Lower lobe of right lung (tissue), 2 donors: ENCODE data around the gene DYNC1H1. TPM values are rescaled to one million over a fixed set of nuclear protein-coding genes. Genes with fewer than 3 reads are reported as not detected.
A peak's percentile ranks its signal among the peaks of the same experiment; 100 is the strongest.
"Not testable (repeated sequence)": the region's sequence is repeated elsewhere in the genome, so short reads cannot be mapped to it uniquely, and the experiment has no call there.

ENCODE experiments used
- ATAC-seq, 2 donors: fragments of 200-7000 bp; cut with Tn5 transposase; one replicate each; pipeline ENCODE4 v1.9.1; 2020 to 2022; ENCODE audit warnings: mild to moderate bottlenecking in 2 of 2, moderate library complexity in 2 of 2
- DNase-seq: peaks from one replicate; pipeline ENCODE4 v3.0.0-alpha.2; 2020
- H3K27ac ChIP-seq: fragments of 200-600 bp; one replicate; pipeline ENCODE4 v1.8.0; 2022
- H3K27me3 ChIP-seq: fragments of 200-600 bp; one replicate; pipeline ENCODE4 v1.8.0; 2022; ENCODE audit warnings: low read depth
- H3K36me3 ChIP-seq: fragments of 200-600 bp; one replicate; pipeline ENCODE4 v1.8.0; 2022; ENCODE audit warnings: mild to moderate bottlenecking
- H3K4me1 ChIP-seq: fragments of 200-600 bp; one replicate; pipeline ENCODE4 v1.8.0; 2022
- H3K4me3 ChIP-seq: fragments of 200-600 bp; one replicate; pipeline ENCODE4 v1.8.0; 2022; ENCODE audit warnings: mild to moderate bottlenecking
- H3K9me3 ChIP-seq: fragments of 200-600 bp; one replicate; pipeline ENCODE4 v1.8.0; 2022
- intact Hi-C: fragments of 100-400 bp; cut with DNase I; formaldehyde crosslinking; loops from one replicate; pipeline ENCODE4 v1.11.0; 2022
- total RNA-seq: library from RNA; stranded (reverse); fragmentation: NEBNext Ultra II Directional; extraction: Animal tissue kit (Norgen Biotek cat#: 25700); gene quantifications from one replicate; pipeline ENCODE4 v1.2.1, GENCODE V29; 2021
- TF ChIP-seq, protein P1 (sequence below): fragments of 200-600 bp; IDR thresholded peaks from one replicate; pipeline ENCODE4 v1.8.0; 2022; ENCODE audit warnings: antibody characterized with exemption, mild to moderate bottlenecking
- donor health status: DM: no; HTN: yes; CAD: no; lungs with severe emphysema.

The DYNC1H1 gene
- total RNA-seq, 1 donor from 2014 or later: 437 TPM

DNA sequence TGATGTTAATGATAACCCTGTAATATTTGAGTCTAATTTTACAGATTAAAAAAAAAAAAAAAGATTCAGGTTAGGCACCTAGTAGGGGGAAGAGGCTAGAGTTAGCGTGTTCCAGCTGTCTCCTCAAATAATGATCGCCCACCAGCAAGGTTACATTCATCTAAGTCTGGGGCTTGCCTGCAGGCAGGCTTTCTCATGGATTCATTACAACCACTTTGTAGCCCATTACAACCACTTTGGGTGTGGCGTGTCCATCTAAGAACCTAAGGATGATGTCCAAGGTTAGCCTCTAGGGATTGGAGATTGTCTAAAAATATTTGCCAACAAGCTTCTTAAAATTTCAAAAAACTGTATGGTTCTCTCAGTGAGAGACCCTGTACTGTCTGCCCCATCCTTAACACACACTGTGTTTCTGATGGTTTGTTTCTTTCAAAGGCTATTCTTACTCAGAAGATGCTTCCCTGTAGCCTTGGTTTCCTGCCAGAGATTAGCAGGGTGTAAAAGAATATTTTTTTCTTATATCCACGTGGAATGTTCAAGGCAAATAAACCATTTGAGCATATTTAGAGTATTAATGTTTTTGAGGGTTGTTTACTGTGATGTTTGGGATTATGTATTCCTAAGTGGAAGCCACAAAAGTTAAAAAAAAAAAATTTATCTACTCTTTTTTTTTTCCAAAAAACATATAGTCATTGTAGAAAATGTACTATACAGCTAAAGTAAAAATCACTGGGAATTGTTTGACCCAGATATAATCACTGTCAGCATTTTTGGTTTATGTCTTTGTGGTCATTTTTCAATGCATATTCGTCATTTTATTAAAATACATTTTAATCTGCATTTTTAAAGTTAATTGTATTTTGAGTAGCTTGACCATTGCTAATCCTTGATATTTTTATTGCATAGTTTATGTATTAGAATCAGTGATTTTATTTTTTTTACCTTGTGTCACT lies 1.7 kb downstream of the DYNC1H1 start:
- H3K27me3 ChIP-seq: no peaks in the 10 kb centered on the region
- TF ChIP-seq, protein P1, sequence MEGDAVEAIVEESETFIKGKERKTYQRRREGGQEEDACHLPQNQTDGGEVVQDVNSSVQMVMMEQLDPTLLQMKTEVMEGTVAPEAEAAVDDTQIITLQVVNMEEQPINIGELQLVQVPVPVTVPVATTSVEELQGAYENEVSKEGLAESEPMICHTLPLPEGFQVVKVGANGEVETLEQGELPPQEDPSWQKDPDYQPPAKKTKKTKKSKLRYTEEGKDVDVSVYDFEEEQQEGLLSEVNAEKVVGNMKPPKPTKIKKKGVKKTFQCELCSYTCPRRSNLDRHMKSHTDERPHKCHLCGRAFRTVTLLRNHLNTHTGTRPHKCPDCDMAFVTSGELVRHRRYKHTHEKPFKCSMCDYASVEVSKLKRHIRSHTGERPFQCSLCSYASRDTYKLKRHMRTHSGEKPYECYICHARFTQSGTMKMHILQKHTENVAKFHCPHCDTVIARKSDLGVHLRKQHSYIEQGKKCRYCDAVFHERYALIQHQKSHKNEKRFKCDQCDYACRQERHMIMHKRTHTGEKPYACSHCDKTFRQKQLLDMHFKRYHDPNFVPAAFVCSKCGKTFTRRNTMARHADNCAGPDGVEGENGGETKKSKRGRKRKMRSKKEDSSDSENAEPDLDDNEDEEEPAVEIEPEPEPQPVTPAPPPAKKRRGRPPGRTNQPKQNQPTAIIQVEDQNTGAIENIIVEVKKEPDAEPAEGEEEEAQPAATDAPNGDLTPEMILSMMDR: no peak
- H3K27ac ChIP-seq: peak overlapping the region; percentile 99
- no peaks in the 10 kb centered on the region for H3K9me3 ChIP-seq
- ATAC-seq (no peak), DNase-seq (no peak)
- peaks cover 16% of the 10 kb centered on the region for H3K36me3 ChIP-seq
- H3K4me1 ChIP-seq: peaks cover 58% of the 10 kb centered on the region
- intact Hi-C loops: no loop called here
- H3K4me3 ChIP-seq: peak overlapping the region; percentile 100

DNA sequence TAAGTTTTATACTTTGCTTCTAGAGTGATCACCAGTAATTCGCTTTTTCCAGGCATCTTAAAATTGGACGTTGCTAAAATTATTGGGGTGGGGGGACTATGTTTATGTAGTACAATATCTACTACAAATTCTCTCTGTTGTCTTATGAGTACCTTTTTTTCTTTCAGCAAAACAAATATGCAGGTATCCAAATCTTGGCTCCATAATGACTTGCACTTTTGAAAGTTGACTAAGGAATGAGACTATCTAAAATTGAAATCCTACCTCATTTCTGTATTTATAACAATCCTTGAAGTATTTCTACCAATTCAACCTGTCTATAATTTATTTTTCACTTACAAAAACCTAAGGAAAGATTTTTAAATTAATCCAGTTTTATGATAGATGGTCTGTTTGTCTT lies 2.4 kb downstream of the DYNC1H1 start:
- Histone ChIP-seq H3K36me3 (peaks cover 16% of the 10 kb centered on the region), H3K9me3 (no peaks in the 10 kb centered on the region), H3K27ac (no peak overlapping the region), H3K27me3 (no peaks in the 10 kb centered on the region), H3K4me1 (peaks cover 60% of the 10 kb centered on the region), H3K4me3 (no peak overlapping the region)
- DNase-seq (no peak), ATAC-seq (no peak)
- intact Hi-C loops: no loop called here
- TF ChIP-seq, protein P1: no peak

DNA sequence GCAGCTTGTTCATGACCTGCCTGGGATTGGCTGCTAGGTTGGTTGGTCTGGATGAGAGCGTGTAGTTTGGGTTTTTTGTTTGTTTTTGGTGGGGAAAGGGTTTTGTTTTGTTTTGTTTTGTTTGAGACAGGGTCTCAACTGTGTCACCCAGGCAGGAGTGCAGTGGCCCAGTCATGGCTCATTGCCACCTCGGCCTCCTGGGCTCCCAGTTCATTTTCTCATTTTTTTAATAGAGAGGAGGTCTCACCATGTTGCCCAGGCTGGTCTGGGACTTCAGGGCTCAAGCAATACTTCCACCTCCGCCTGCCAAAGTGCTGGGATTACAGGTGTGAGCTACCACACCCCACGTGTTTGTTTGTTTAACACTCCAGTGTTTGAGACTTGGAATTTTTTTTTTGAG lies 3.8 kb downstream of the DYNC1H1 start:
- Histone ChIP-seq H3K4me3 (no peak overlapping the region), H3K36me3 (peaks cover 16% of the 10 kb centered on the region), H3K27ac (no peak overlapping the region), H3K27me3 (no peaks in the 10 kb centered on the region), H3K4me1 (peaks cover 66% of the 10 kb centered on the region), H3K9me3 (no peaks in the 10 kb centered on the region)
- ATAC-seq (no peak), DNase-seq (no peak)
- TF ChIP-seq, protein P1: no peak
- intact Hi-C loops: no loop called here

DNA sequence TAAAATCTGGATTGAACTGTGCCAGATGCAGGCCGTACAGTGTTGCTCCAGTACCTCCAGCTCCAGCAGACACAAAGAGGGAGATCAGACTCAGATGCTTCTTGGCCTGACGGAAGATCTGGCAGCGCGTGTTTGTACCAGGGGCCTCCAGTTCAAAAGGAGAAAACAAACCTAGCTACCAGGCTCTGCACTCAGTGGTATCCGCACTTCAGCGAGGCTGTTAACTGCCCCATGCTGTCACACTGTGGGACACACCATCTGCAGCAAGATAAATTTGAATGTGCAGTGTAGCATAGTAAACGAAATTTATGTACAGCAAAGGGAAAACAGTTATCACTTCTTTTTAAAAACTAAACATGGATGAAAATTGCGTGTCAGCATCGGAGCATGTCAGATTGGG lies 5.1 kb downstream of the DYNC1H1 start:
- intact Hi-C loops: no loop called here
- Histone ChIP-seq H3K4me1 (peaks cover 69% of the 10 kb centered on the region), H3K27ac (no peak overlapping the region), H3K9me3 (no peaks in the 10 kb centered on the region), H3K36me3 (peaks cover 16% of the 10 kb centered on the region), H3K4me3 (no peak overlapping the region), H3K27me3 (no peaks in the 10 kb centered on the region)
- ATAC-seq: no peak
- no peak for DNase-seq
- TF ChIP-seq, protein P1: no peak

DNA sequence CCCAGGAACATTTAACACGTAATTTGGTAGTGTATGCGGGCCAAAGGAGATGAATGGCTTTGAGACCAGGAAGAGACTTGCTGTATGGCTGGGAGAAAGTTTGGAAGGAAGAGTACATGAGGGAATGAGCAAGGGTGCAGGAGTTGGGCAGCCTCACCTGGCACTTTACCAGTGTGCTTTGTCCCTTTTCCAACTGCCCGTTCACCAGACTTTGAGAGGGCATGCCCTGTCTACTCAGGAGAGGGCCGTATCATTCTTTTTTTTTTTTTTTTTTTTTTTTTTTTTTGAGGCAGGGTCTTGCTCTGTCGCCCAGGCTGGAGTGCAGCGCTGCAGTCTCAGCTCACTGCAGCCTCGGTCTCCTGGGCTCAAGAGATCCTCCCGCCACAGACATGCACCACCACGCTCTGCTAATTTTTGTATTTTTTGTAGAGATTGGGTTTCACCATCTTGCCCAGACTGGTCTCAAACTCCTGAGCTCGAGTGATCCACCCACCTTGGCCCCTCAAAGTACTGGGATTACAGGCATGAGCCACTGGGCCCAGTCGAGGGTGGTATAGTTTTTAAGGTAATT lies 6.5 kb downstream of the DYNC1H1 start:
- Histone ChIP-seq H3K4me3 (no peak overlapping the region), H3K27me3 (no peaks in the 10 kb centered on the region), H3K9me3 (no peaks in the 10 kb centered on the region), H3K4me1 (peaks cover 68% of the 10 kb centered on the region), H3K27ac (no peak overlapping the region), H3K36me3 (peaks cover 20% of the 10 kb centered on the region)
- TF ChIP-seq, protein P1: no peak
- intact Hi-C loops: no loop called here
- ATAC-seq (no peak), DNase-seq (no peak)

DNA sequence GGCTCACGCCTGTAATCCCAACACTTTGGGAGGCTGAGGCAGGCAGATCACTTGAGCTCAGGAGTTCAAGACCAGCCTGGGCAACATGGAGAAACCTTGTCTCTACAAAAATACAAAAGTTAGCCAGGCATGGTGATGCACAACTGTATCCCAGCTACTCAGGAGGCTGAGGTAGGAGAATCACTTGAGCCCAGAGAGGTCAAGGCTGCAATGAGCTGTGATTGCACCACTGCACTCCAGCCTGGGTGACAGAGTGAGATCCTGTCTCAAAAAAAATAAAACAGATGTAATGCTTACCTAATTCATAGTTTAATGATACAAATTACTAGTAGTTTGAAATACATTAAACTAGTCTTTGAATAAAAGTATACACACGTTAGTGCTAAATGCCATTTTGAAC lies 7.1 kb downstream of the DYNC1H1 start:
- H3K4me3 ChIP-seq, H3K27me3 ChIP-seq, H3K9me3 ChIP-seq, DNase-seq, ATAC-seq, intact Hi-C loops: not testable (repeated sequence)
- Histone ChIP-seq H3K36me3 (peaks cover 26% of the 10 kb centered on the region), H3K4me1 (peaks cover 62% of the 10 kb centered on the region), H3K27ac (peak overlapping the region; percentile 69)
